ENCODE measurements around the gene LAG3.

Gene LAG3

DNA sequence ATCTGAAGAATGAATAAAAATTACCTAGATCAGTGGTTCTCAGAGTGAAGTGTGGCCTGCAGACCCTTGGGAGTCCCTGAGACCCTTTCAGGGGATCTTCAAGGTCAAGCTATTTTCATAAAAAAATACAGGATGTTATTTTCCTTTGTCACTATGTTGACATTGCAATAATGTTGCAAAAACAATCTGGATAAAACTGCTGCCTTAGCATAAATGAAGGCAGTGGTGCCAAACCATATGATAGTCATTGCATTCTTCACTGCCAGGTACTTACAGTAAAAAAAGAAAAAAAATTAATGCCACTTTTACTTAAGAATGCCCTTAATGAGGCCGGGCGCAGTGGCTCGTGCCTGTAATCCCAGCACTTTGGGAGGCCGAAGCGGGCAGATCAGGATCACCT, 15.0 kb downstream of the LAG3 start:
- in situ Hi-C loops (cut with MboI; ENCODE audit: low sequenced_read_pairs) = no loop called here

DNA sequence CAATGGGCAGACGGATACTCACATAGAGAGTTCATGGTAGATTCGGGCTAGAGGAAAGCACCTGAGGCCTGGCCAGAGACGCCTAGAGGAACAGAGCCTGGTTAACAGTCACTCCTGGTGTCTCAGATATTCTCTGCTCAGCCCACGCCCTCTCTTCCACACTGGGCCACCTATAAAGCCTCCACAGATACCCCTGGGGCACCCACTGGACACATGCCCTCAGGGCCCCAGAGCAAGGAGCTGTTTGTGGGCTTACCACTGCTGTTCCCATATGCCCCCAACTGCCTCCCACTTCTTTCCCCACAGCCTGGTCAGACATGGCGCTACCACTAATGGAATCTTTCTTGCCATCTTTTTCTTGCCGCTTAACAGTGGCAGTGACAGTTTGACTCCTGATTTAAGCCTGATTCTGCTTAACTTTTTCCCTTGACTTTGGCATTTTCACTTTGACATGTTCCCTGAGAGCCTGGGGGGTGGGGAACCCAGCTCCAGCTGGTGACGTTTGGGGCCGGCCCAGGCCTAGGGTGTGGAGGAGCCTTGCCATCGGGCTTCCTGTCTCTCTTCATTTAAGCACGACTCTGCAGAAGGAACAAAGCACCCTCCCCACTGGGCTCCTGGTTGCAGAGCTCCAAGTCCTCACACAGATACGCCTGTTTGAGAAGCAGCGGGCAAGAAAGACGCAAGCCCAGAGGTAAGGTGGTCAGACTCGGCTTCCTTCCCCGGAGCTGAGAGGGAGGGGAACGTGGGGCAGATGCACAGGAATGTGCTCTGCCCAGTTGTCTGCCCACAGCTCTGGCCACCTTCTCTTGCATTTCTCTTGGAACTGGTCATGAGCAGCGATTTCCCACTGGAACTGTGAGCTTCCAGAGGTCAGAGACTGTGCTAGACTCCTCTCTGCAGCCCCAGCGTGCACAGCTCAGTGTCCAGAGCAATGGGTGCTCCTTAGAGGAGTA, 16.9 kb downstream of the LAG3 start, which contains the start of gene CD4:
CD4 (plus strand) TSS at position 557 of the 953 bp plus-strand sequence. CDS start 10,611 bp downstream, outside the sequence.
- in situ Hi-C loops (cut with MboI; ENCODE audit: low sequenced_read_pairs) = no loop called here

DNA sequence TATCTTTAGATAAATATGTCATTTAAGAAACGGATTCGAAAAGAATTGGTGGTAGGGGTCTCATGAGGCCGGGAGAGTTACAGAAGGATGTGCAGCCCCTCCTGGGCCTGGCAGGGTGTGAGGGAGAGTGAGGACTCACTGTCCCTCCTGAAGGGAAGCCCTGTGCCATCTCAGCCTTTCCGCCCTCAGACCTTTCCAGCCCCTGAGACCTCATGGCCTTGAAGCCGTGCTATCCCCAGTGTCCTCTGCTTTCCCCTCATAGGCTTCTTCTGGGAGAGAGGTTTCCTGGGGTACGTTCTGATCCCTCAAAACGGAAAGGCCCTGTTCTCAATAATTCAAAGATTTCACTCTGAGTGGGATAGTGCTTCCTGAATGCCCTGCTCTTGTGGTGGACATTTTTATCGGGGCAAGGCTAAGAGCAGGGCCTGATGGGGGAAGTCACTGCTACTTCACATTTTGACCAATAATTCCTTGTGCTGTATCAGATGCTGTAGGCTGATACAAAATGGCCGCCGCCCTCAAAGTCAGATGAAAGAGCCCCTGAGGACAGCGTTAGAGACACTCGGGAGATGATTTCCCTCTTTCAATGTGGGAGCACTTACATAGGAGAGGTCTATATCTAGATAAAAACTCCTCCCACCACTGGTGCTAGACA, 18.3 kb downstream of the LAG3 start:
- in situ Hi-C loops (cut with MboI; ENCODE audit: low sequenced_read_pairs) = no loop called here

DNA sequence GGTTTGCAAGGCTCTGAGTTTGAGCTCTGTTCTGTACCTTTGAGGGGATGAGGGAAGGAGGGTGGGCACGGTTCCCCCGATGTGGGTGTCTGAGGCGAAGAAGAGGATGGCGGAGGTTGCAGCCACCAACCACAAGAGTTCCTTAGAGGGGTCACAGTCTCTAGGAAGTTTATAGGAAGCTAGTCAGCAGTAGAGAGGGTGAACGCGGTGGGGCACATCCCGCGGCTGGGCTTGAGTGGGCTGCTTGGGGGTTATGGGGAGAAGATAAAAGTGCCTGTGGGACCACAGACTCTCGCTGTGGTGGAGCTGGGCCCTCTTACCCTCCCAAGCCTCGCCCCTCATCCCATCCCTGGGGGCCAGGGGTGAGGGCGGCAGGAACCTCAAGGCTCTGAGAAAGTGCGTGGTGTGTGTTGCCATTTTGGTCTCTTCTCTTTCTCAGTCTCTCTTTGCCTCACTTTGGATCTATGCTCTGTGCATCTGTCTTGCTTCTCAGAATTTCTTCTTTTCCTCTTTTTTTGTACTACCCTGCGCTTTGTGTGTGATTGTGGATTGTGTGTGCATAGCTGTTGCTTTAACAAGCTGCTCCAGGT, 19.7 kb downstream of the LAG3 start:
- in situ Hi-C loops (cut with MboI; ENCODE audit: low sequenced_read_pairs) = no loop called here

DNA sequence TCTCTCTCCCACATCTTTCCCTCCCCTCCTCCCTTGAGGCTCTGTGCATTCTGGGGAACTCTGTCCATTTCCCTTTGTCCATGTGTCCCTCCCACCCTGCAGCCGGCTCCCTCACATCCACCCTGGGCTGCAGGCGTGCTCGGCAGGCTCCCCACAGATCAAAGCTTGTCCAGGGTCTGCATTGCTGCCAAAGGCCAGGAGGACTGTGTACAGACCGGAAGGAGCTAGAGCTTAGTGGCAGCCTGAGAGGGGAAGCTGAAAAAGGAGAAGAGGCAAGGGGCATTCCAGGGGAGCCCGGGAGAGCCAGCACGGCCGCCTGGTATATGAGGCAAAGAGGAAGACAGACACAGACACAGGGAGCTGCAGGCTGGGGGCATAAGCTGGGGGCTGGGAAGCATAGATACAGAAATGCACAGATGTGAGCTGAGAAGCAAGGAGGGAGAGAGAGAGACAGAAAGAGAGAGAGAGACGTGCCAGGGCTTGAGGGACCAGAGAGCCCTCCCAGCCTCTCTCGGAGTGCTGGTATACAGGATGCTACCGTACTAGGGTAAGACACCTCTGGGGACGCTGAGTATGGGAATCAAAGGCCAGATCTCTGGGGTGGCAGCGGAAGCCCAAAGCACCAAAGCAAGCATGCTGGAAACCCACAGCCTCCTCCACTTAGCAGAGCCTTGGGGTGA, 20.3 kb downstream of the LAG3 start:
- in situ Hi-C loops (cut with MboI; ENCODE audit: low sequenced_read_pairs) = no loop called here

DNA sequence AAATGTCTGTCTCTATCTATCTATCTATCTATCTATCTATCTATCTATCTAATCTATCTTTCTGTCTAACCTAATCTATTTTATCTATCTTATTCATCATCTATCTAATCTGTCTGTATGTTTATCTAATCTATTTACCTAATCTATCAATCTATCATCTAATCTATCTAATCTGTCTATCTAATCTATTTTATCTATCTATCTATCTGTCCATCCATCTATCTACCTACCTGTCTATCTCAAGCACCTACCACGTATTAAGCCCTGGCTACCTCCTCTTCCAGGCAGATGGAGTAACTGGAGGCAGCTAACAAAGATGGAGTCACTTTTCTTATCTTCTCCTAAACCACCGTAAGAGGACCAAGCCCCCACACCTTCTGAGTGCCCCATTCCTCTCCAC, 22.8 kb downstream of the LAG3 start:
- in situ Hi-C loops (cut with MboI; ENCODE audit: low sequenced_read_pairs) = no loop called here

DNA sequence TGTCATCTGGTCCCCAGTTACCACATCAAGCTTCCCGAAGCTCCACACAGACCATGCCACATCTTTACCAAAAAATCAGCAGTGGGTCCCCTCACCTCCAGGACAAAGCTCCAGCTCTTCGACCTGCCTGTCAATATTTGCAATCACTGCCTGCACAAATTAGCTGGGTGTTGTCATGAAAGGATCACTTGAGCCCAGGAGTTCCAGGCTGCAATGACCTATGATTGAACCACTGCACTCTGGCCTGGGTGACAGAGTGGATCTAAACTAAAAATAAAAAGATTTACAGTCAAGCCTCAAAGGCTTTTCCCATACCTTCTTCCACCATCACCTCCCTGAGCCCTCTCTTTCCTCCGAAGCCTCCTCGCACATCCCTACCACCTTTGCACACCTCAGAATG, 24.3 kb downstream of the LAG3 start:
- in situ Hi-C loops (cut with MboI; ENCODE audit: low sequenced_read_pairs) = no loop called here

DNA sequence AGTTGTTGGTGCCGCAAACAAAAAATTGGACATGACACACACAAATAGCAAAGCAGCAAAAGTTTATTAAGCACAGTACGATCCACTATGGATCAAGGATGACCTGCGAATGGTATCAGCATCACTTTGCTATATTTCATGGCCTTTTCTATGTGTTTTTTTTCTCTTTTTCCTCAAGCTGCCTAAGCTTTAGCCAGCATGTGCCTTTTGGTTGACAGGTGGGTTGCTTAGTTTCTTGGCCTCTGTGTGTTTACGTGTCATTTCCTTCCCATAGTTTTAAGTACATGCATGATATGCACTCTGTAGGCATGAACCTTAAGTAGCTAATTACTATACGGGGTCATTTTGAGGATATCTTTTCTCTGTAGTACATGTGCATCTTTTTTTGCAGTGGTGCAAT, 26.8 kb downstream of the LAG3 start:
- in situ Hi-C loops (cut with MboI; ENCODE audit: low sequenced_read_pairs) = no loop called here

DNA sequence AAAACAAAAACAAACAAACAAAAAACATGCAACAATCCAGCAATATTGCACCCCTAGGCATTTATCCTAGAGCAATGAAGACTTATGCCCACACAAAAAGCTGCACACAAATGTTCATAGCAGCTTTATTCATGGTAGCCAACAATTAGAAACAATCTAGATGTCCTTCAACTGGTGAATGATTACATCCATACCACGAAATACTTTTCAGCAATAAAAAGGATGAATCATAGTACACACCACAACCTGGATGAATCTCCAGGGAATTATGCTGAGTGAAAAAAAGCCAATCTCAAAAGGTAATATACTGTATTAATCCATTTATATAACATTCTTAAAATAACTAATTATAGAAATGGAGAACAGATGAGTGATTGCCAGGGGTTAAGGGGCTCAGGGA, 34.9 kb downstream of the LAG3 start:
- in situ Hi-C loops (cut with MboI; ENCODE audit: low sequenced_read_pairs) = no loop called here

DNA sequence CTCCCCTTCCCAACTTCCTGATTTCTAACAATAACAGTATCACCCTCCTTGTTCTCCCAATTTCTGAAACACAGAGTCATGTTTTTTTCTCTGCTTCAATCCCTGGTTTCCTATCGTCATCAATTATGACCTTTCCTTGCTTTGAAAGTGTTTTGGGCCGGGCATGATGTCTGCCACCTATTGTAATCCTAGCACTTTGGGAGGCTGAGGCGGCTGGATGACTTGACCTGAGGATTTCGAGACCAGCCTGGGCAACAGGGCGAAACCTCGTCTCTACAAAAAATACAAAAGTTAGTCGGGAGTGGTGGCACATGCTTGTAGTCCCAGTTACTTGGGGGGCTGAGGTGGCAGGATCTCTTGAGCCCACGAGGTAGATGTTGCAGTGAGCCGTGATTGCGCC, 36.7 kb downstream of the LAG3 start:
- in situ Hi-C loops (cut with MboI; ENCODE audit: low sequenced_read_pairs) = no loop called here

DNA sequence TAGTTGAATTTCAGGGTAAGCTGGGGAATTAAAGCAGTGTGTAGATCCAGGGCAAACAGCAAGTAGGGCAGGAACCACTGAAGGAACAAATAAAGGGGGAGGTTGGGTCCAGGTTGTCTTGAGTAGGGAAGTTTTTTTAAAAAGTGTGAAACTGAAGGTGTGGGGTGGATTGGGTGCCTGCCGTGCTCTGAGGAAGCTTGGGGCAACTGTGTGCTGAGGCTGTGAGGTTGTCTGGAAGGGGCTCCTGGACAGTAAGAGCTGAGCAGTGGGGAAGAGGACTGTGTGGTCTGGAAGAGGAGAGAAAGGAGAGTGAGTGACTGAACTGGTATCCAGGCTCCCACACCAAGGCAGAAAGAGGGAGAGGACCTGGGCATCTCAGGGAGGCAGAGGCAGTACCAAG, 38.4 kb downstream of the LAG3 start:
- in situ Hi-C loops (cut with MboI; ENCODE audit: low sequenced_read_pairs) = no loop called here

DNA sequence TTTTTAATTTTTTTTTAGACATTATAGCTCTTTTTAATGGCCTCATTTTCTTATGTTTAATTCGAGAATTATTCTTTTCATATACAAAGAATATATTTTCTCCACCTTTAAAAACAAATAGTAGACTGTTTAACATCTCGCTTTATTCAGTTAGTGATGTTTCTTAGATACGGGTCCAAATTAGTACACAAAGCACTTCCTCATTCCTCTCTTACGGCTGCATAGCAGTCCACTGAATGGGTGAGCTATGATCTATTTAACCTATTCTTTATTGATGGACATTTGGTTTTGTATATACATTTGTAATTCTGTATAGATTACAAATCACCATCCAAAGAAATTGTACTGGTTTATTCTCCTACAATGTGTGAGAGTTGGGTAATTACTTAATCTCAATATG, 41.0 kb downstream of the LAG3 start:
- in situ Hi-C loops (cut with MboI; ENCODE audit: low sequenced_read_pairs) = no loop called here

DNA sequence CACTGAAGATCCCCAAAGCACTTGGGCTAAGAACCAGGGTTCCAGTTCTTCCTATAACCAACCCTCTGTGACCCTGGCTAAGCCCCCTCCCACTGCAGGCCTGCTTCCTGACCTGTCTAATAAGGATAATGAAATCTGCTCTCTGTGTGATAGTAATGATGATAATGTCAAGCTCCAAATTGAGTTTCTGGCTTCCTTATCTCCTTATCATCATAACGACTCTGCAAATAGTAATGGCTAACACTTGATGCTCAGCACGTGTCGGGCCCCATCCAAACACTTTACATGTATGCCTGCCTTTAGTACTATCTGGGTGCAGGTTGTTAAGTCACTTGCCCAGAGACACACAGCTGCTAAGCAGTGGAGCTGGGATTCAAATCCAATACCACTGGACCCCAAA, 44.3 kb downstream of the LAG3 start:
- in situ Hi-C loops (cut with MboI; ENCODE audit: low sequenced_read_pairs) = no loop called here

DNA sequence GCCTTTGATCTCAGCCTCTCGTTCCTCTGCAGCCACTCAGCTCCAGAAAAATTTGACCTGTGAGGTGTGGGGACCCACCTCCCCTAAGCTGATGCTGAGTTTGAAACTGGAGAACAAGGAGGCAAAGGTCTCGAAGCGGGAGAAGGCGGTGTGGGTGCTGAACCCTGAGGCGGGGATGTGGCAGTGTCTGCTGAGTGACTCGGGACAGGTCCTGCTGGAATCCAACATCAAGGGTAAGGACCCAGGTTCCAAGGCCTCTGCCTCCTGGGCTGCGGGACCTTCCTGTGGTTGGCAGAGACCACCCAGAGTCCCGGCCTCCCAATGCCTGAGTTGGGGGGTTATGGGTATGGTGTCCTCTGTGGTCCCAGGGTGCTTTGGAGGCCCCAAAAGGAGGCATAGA, 44.8 kb downstream of the LAG3 start:
- in situ Hi-C loops (cut with MboI; ENCODE audit: low sequenced_read_pairs) = no loop called here

DNA sequence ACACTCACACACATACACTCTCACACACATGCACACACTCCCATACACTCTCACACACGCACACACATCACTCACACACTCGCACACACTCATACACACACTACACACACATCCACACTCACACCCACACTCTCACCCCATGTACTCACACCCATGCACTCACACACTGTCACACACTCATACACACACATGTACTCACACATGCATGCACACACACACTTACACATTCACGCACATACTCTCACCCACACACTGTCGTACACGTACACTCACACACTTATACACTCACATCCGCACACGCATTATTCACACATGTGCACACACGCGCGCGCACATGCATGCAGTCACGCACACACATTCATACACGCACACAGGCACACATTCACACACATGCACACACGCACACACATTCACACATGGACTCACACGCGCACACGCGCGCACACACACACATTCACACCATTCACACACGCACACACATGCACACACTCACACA, 45.4 kb downstream of the LAG3 start:
- in situ Hi-C loops (cut with MboI; ENCODE audit: low sequenced_read_pairs) = no loop called here

DNA sequence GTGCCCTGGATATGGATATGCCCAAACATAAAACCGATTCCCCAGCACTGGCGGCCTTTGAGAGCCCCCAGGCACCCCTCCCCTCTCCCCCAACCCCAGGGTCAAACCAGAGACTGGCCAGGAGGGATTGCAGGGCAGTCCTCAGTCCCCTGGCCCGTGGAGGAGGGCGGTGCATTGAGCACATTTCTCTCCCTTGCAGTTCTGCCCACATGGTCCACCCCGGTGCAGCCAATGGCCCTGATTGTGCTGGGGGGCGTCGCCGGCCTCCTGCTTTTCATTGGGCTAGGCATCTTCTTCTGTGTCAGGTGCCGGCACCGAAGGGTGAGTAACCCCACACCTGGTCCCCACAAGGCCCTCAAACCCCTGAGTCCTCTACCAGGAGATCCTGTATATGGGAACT, 45.9 kb downstream of the LAG3 start:
- in situ Hi-C loops (cut with MboI; ENCODE audit: low sequenced_read_pairs) = no loop called here

DNA sequence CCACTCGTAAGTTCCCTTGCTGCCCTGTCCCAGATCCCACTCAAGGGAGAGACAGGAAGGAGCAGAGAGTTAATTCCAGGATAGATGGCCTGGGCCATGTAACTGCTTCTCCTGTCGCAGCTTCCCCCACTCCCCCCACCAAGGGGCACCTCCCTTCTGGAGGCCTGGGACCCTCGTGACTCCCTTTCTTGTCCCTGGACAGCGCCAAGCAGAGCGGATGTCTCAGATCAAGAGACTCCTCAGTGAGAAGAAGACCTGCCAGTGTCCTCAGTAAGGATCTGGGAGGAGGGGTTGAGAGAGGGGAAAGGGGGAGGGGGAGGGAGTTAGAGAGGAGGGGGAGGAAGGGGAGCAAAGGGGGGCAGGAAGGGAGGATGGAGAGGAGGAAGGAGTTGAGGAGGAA, 46.3 kb downstream of the LAG3 start:
- in situ Hi-C loops (cut with MboI; ENCODE audit: low sequenced_read_pairs) = no loop called here

DNA sequence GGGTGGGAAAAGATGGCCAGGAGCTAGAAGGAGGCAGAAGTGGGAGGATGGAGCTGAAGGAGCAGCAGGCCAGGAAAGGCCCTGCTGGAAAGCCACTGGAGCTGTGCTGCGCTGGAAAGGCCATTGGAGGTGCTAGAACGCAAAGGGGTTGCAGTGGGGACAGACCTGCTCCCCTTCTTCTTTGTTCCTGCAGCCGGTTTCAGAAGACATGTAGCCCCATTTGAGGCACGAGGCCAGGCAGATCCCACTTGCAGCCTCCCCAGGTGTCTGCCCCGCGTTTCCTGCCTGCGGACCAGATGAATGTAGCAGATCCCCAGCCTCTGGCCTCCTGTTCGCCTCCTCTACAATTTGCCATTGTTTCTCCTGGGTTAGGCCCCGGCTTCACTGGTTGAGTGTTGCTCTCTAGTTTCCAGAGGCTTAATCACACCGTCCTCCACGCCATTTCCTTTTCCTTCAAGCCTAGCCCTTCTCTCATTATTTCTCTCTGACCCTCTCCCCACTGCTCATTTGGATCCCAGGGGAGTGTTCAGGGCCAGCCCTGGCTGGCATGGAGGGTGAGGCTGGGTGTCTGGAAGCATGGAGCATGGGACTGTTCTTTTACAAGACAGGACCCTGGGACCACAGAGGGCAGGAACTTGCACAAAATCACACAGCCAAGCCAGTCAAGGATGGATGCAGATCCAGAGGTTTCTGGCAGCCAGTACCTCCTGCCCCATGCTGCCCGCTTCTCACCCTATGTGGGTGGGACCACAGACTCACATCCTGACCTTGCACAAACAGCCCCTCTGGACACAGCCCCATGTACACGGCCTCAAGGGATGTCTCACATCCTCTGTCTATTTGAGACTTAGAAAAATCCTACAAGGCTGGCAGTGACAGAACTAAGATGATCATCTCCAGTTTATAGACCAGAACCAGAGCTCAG, 47.0 kb downstream of the LAG3 start:
- in situ Hi-C loops (cut with MboI; ENCODE audit: low sequenced_read_pairs) = loop anchor here (10.0 kb wide), 1 partner anchor 205 kb away; no protein-coding TSS in a partner anchor

DNA sequence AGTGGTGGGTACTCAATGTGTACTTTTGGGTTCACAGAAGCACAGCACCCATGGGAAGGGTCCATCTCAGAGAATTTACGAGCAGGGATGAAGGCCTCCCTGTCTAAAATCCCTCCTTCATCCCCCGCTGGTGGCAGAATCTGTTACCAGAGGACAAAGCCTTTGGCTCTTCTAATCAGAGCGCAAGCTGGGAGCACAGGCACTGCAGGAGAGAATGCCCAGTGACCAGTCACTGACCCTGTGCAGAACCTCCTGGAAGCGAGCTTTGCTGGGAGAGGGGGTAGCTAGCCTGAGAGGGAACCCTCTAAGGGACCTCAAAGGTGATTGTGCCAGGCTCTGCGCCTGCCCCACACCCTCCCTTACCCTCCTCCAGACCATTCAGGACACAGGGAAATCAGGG, 47.8 kb downstream of the LAG3 start:
- in situ Hi-C loops (cut with MboI; ENCODE audit: low sequenced_read_pairs) = loop anchor here (10.0 kb wide), 1 partner anchor 205 kb away; no protein-coding TSS in a partner anchor

All from HL-60/S4 treated with retinoic acid at 250 ng/mL for 4 days and 3 days (cell line).